ENCODE data around the gene MLEC.

Gene MLEC

DNA sequence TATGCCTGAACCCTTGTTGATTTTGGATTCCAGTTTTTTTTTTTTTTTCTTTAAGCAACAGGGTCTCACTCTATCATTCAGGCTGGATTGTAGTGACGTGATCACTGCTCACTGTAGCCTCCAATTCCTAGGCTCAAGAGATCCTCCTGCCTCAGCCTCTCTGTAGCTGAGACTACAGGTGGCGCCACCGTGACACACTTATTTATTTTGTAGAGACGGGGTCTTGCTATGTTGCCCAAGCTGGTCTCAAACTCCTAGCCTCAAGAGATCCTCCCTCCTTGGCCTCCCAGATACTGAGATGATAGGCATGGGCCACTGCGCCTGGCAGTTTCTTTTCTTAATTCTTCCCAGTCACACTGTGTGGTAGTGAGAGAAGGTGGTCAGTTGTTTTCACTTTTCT is 63.9 kb downstream of the MLEC start:
- no peak overlapping the region for H3K4me3 ChIP-seq (ENCODE audit: low read depth, low read length)
- TF ChIP-seq, protein P1, sequence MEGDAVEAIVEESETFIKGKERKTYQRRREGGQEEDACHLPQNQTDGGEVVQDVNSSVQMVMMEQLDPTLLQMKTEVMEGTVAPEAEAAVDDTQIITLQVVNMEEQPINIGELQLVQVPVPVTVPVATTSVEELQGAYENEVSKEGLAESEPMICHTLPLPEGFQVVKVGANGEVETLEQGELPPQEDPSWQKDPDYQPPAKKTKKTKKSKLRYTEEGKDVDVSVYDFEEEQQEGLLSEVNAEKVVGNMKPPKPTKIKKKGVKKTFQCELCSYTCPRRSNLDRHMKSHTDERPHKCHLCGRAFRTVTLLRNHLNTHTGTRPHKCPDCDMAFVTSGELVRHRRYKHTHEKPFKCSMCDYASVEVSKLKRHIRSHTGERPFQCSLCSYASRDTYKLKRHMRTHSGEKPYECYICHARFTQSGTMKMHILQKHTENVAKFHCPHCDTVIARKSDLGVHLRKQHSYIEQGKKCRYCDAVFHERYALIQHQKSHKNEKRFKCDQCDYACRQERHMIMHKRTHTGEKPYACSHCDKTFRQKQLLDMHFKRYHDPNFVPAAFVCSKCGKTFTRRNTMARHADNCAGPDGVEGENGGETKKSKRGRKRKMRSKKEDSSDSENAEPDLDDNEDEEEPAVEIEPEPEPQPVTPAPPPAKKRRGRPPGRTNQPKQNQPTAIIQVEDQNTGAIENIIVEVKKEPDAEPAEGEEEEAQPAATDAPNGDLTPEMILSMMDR (IDR thresholded peaks at IDR 0.05; ENCODE audit: low read depth, low read length): no peak

DNA sequence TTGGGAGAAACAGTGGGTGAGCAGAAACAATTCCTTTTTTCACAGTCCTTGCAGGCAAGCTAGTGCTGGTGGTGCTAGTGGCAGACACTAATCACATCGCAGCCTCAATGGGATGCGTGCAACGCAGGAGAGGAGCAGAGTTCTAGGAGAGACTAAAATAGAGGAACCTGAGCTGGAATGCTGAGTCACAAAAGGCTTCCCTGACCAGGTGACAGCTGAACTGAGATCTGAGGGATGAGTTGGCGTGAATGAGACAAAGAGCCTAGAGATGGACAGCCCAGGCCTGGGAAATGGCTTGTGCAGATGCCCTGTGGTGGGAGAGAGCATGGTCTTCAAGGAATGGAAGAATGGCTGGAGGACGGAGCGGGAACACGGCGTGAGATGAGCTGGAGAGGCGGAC is 64.4 kb downstream of the MLEC start:
- H3K4me3 ChIP-seq (ENCODE audit: low read depth, low read length): no peak overlapping the region
- in situ Hi-C loops (cut with HindIII; ENCODE audit: low sequenced_read_pairs): no loop called here
- DNase-seq (ENCODE audit: low read depth, low spot score): no peak
- TF ChIP-seq, protein P1 (IDR thresholded peaks at IDR 0.05; ENCODE audit: low read depth, low read length): no peak

More for the DNA sequence above, 63.9 kb downstream of the MLEC start:
- in situ Hi-C loops (cut with HindIII; ENCODE audit: low sequenced_read_pairs): no loop called here
- DNase-seq (ENCODE audit: low read depth, low spot score): no peak

All from astrocyte of the spinal cord (primary cell).